Mesendoderm (in vitro differentiated cells): ENCODE data around the gene SSC5D.

Source experiments
- DNase-seq: peaks from one replicate; pipeline ENCODE4 v3.0.0; 2013
- H2AK5ac ChIP-seq: 2 replicates; pipeline ENCODE4 v1.6.1; 2013; ENCODE audit warnings: low read length, inconsistent platforms
- H2BK120ac ChIP-seq: 2 replicates; pipeline ENCODE4 v1.6.1; 2013; ENCODE audit warnings: low read depth, mild to moderate bottlenecking, low read length, moderate library complexity, mixed read lengths
- H2BK15ac ChIP-seq: replicated peaks from 2 replicates; pipeline ENCODE4 v1.6.1; 2013; ENCODE audit warnings: low read depth, mild to moderate bottlenecking, moderate library complexity
- H2BK5ac ChIP-seq: 2 replicates; pipeline ENCODE4 v1.6.1; 2013; ENCODE audit warnings: low read length, inconsistent platforms
- H3K18ac ChIP-seq: 2 replicates; pipeline ENCODE4 v1.6.1; 2013; ENCODE audit warnings: mild to moderate bottlenecking, low read length, mixed read lengths
- H3K23ac ChIP-seq: one replicate; pipeline ENCODE4 v1.6.1; 2013; ENCODE audit warnings: low read length
- H3K27ac ChIP-seq: 2 replicates; pipeline ENCODE4 v1.5.1; 2013; ENCODE audit warnings: low read depth, mild to moderate bottlenecking, inconsistent platforms, low read length, moderate library complexity
- H3K27me3 ChIP-seq: 2 replicates; pipeline ENCODE4 v1.6.1; 2013; ENCODE audit warnings: low read length, control low read depth, mild to moderate bottlenecking, inconsistent platforms; ENCODE audit not compliant: insufficient read depth, poor library complexity
- H3K36me3 ChIP-seq: 2 replicates; pipeline ENCODE4 v1.6.1; 2013; ENCODE audit warnings: low read length, inconsistent platforms; ENCODE audit not compliant: control insufficient read depth, insufficient read depth
- H3K4ac ChIP-seq: one replicate; pipeline ENCODE4 v1.6.1; 2013; ENCODE audit warnings: low read depth, mild to moderate bottlenecking, low read length, moderate library complexity
- H3K4me1 ChIP-seq: 2 replicates; pipeline ENCODE4 v1.6.1; 2013; ENCODE audit warnings: low read depth, low read length, inconsistent platforms; ENCODE audit not compliant: control insufficient read depth
- H3K4me2 ChIP-seq: 2 replicates; pipeline ENCODE4 v1.6.1; 2013; ENCODE audit warnings: low read length
- H3K4me3 ChIP-seq: 2 replicates; pipeline ENCODE4 v1.5.1; 2013; ENCODE audit warnings: mild to moderate bottlenecking, low read length
- H3K56ac ChIP-seq: one replicate; pipeline ENCODE4 v1.6.1; 2013; ENCODE audit warnings: low read length
- H3K79me1 ChIP-seq: 2 replicates; pipeline ENCODE4 v1.6.1; 2013; ENCODE audit warnings: low read length, inconsistent platforms
- H3K79me2 ChIP-seq: 2 replicates; pipeline ENCODE4 v1.6.1; 2013; ENCODE audit warnings: mild to moderate bottlenecking, low read length; ENCODE audit not compliant: control insufficient read depth, insufficient read depth
- H3K9ac ChIP-seq: 2 replicates; pipeline ENCODE4 v1.6.1; 2013; ENCODE audit warnings: low read length, inconsistent platforms
- H4K5ac ChIP-seq: one replicate; pipeline ENCODE4 v1.6.1; 2013; ENCODE audit warnings: low read length
- H4K8ac ChIP-seq: one replicate; pipeline ENCODE4 v1.6.1; 2013; ENCODE audit warnings: low read depth, mild to moderate bottlenecking, control low read depth, low read length, moderate library complexity
- WGBS: extraction: QIAGEN DNeasy Blood & Tissue Kit; methylation state at CpG from one replicate; pipeline ENCODE4 v1.1.7; 2013; ENCODE audit warnings: low lambda C conversion rate, missing lambda C conversion rate; ENCODE audit not compliant: insufficient coverage; ENCODE audit errors: extremely low coverage; 5-methylcytosine and 5-hydroxymethylcytosine counted together

The SSC5D gene

GRCh38 chr19:55552620-55553019 is 64.4 kb downstream of the SSC5D start:
- H3K27ac ChIP-seq, result no peak overlapping the region
- H4K5ac ChIP-seq, result no peak overlapping the region
- H2BK15ac ChIP-seq, result no peak overlapping the region
- no peak overlapping the region for H3K56ac ChIP-seq
- no peak overlapping the region for H4K8ac ChIP-seq
- no peaks in the 10 kb centered on the region for H3K4me1 ChIP-seq
- H3K18ac ChIP-seq, result no peak overlapping the region
- no peak overlapping the region for H3K4me3 ChIP-seq
- H3K79me1 ChIP-seq, result no peaks in the 10 kb centered on the region
- no peaks in the 10 kb centered on the region for H3K27me3 ChIP-seq
- no peak for DNase-seq
- H2AK5ac ChIP-seq, result no peak overlapping the region
- no peak overlapping the region for H2BK5ac ChIP-seq
- H3K9ac ChIP-seq, result no peak overlapping the region
- WGBS, result no CpG with 5 or more reads among the region's 13 CpGs
- no peaks in the 10 kb centered on the region for H3K36me3 ChIP-seq
- no peak overlapping the region for H3K23ac ChIP-seq
- no peak overlapping the region for H3K4ac ChIP-seq
- no peak overlapping the region for H3K4me2 ChIP-seq
- no peaks in the 10 kb centered on the region for H3K79me2 ChIP-seq
- H2BK120ac ChIP-seq, result no peak overlapping the region

GRCh38 chr19:55553217-55554182 is 65.3 kb downstream of the SSC5D start:
- no peak overlapping the region for H2BK15ac ChIP-seq
- no peaks in the 10 kb centered on the region for H3K27me3 ChIP-seq
- H3K4ac ChIP-seq, result no peak overlapping the region
- no peak overlapping the region for H2BK5ac ChIP-seq
- no peaks in the 10 kb centered on the region for H3K79me1 ChIP-seq
- H3K79me2 ChIP-seq, result no peaks in the 10 kb centered on the region
- H3K36me3 ChIP-seq, result no peaks in the 10 kb centered on the region
- peak; percentile 35 for DNase-seq
- no peak overlapping the region for H3K56ac ChIP-seq
- H2AK5ac ChIP-seq, result no peak overlapping the region
- no CpG with 5 or more reads among the region's 13 CpGs for WGBS
- no peaks in the 10 kb centered on the region for H3K4me1 ChIP-seq
- no peak overlapping the region for H3K27ac ChIP-seq
- H3K4me2 ChIP-seq, result no peak overlapping the region
- H3K4me3 ChIP-seq, result no peak overlapping the region
- no peak overlapping the region for H4K5ac ChIP-seq
- no peak overlapping the region for H3K9ac ChIP-seq
- no peak overlapping the region for H3K18ac ChIP-seq
- H2BK120ac ChIP-seq, result no peak overlapping the region
- no peak overlapping the region for H3K23ac ChIP-seq
- no peak overlapping the region for H4K8ac ChIP-seq

GRCh38 chr19:55554302-55554701 is 66.1 kb downstream of the SSC5D start:
- H3K4ac ChIP-seq, result no peak overlapping the region
- H3K4me3 ChIP-seq, result no peak overlapping the region
- no peak overlapping the region for H3K23ac ChIP-seq
- no peak overlapping the region for H3K56ac ChIP-seq
- no peaks in the 10 kb centered on the region for H3K27me3 ChIP-seq
- no peak overlapping the region for H3K27ac ChIP-seq
- no peaks in the 10 kb centered on the region for H3K79me2 ChIP-seq
- H3K36me3 ChIP-seq, result no peaks in the 10 kb centered on the region
- no CpG with 5 or more reads among the region's 9 CpGs for WGBS
- no peaks in the 10 kb centered on the region for H3K4me1 ChIP-seq
- no peak overlapping the region for H4K8ac ChIP-seq
- no peak overlapping the region for H3K9ac ChIP-seq
- H3K18ac ChIP-seq, result no peak overlapping the region
- H2BK120ac ChIP-seq, result no peak overlapping the region
- DNase-seq, result no peak
- no peak overlapping the region for H3K4me2 ChIP-seq
- H3K79me1 ChIP-seq, result no peaks in the 10 kb centered on the region
- no peak overlapping the region for H4K5ac ChIP-seq
- H2BK5ac ChIP-seq, result no peak overlapping the region
- H2BK15ac ChIP-seq, result no peak overlapping the region
- H2AK5ac ChIP-seq, result no peak overlapping the region

- H2AK5ac ChIP-seq, result no peak overlapping the region
- no peak overlapping the region for H2BK120ac ChIP-seq
- no peaks in the 10 kb centered on the region for H3K4me1 ChIP-seq
- no peaks in the 10 kb centered on the region for H3K36me3 ChIP-seq
- H3K56ac ChIP-seq, result no peak overlapping the region
- no peak overlapping the region for H3K18ac ChIP-seq
- no peak overlapping the region for H3K4me2 ChIP-seq
- H3K79me1 ChIP-seq, result no peaks in the 10 kb centered on the region
- H2BK15ac ChIP-seq, result no peak overlapping the region
- H3K4me3 ChIP-seq, result no peak overlapping the region
- no peak overlapping the region for H3K4ac ChIP-seq
- no peak overlapping the region for H4K5ac ChIP-seq
- no peak for DNase-seq
- no peak overlapping the region for H4K8ac ChIP-seq
- no CpG with 5 or more reads among the region's 8 CpGs for WGBS
- H2BK5ac ChIP-seq, result no peak overlapping the region
- no peak overlapping the region for H3K9ac ChIP-seq
- H3K27me3 ChIP-seq, result no peaks in the 10 kb centered on the region
- no peaks in the 10 kb centered on the region for H3K79me2 ChIP-seq
- H3K23ac ChIP-seq, result no peak overlapping the region
- H3K27ac ChIP-seq, result no peak overlapping the region
These were observed 66.5 kb downstream of the SSC5D start for GRCh38 chr19:55554741-55555152.

GRCh38 chr19:55559684-55560083 is 71.4 kb downstream of the SSC5D start:
- no peak overlapping the region for H3K4me3 ChIP-seq

More at GRCh38 chr19:55559684-55560083, 71.4 kb downstream of the SSC5D start:
- H2BK15ac ChIP-seq, result no peak overlapping the region
- no peaks in the 10 kb centered on the region for H3K27me3 ChIP-seq
- H3K23ac ChIP-seq, result no peak overlapping the region
- no peak for DNase-seq
- H3K36me3 ChIP-seq, result no peaks in the 10 kb centered on the region
- no peak overlapping the region for H3K4ac ChIP-seq
- WGBS, result no CpG with 5 or more reads among the region's 9 CpGs
- no peaks in the 10 kb centered on the region for H3K4me1 ChIP-seq
- H4K5ac ChIP-seq, result no peak overlapping the region
- H2AK5ac ChIP-seq, result no peak overlapping the region
- H3K27ac ChIP-seq, result no peak overlapping the region
- no peaks in the 10 kb centered on the region for H3K79me2 ChIP-seq
- no peaks in the 10 kb centered on the region for H3K79me1 ChIP-seq
- no peak overlapping the region for H3K4me2 ChIP-seq
- no peak overlapping the region for H3K9ac ChIP-seq
- H4K8ac ChIP-seq, result no peak overlapping the region
- no peak overlapping the region for H2BK120ac ChIP-seq
- no peak overlapping the region for H2BK5ac ChIP-seq
- no peak overlapping the region for H3K56ac ChIP-seq
- H3K18ac ChIP-seq, result no peak overlapping the region
